Thymus (tissue), 11 donors: ENCODE results near the gene MMP21. TPM values are rescaled to one million over a fixed set of nuclear protein-coding genes. Genes with fewer than 3 reads are reported as not detected.

ENCODE experiments used
- DNase-seq, 9 donors: peaks; one replicate each; pipeline ENCODE4 v3.0.0-alpha.2; 2013; ENCODE audit warnings: low spot score in 9 of 9, low read depth in 6 of 9, missing footprints in 1 of 9
- H3K27ac ChIP-seq, 2 donors: one replicate each; pipeline ENCODE4 v1.5.1; 2013; ENCODE audit warnings: control low read depth in 1 of 2, low read depth in 1 of 2, low read length in 1 of 2, mild to moderate bottlenecking in 1 of 2, moderate library complexity in 1 of 2
- H3K27me3 ChIP-seq, 2 donors: one replicate each; pipeline ENCODE4 v1.5.1; 2013; ENCODE audit warnings: low read length in 1 of 2; ENCODE audit not compliant: control insufficient read depth in 2 of 2, insufficient read depth in 1 of 2
- H3K36me3 ChIP-seq, 2 donors: one replicate each; pipeline ENCODE4 v1.5.1; 2013; ENCODE audit warnings: low read length in 1 of 2, mild to moderate bottlenecking in 1 of 2, moderate library complexity in 1 of 2; ENCODE audit not compliant: control insufficient read depth in 2 of 2, insufficient read depth in 2 of 2
- H3K4me1 ChIP-seq, 2 donors: one replicate each; pipeline ENCODE4 v1.5.1; 2013; ENCODE audit warnings: low read length in 2 of 2; ENCODE audit not compliant: control insufficient read depth in 2 of 2, insufficient read depth in 2 of 2
- H3K4me3 ChIP-seq, 2 donors: one replicate each; pipeline ENCODE4 v1.5.1; 2013; ENCODE audit warnings: low read length in 2 of 2, control low read depth in 1 of 2, mild to moderate bottlenecking in 1 of 2
- H3K9me3 ChIP-seq, 2 donors: one replicate each; pipeline ENCODE4 v1.5.1; 2013; ENCODE audit warnings: low read length in 1 of 2, mild to moderate bottlenecking in 1 of 2; ENCODE audit not compliant: control insufficient read depth in 2 of 2, insufficient read depth in 1 of 2
- WGBS: extraction: QIAGEN DNeasy Blood & Tissue Kit; methylation state at CpG from one replicate; pipeline ENCODE4 v1.1.7; 2013; 5-methylcytosine and 5-hydroxymethylcytosine counted together
- polyA plus RNA-seq: library from polyadenylated mRNA; stranded (reverse); fragments of 200-250 nt; gene quantifications from one replicate; pipeline ENCODE4 v1.2.3, GENCODE V29; 2013
- total RNA-seq: library from RNA; stranded (reverse); fragments of 120-200 nt; gene quantifications from one replicate; pipeline ENCODE4 v1.2.4, GENCODE V29; 2013
- donor health status: healthy.

Gene MMP21
- total and polyA plus RNA-seq, 2 donors = 0.18 TPM; not detected in 1

- 80% methylated on average over 8 of the region's 8 CpGs for WGBS
- Histone ChIP-seq H3K4me3 (no peak overlapping the region), H3K36me3 (peaks cover 24 to 33% of the 10 kb centered on the region in 2 donors)
Measured at GRCh38 chr10:125795637-125796190, 20.1 kb upstream of the MMP21 start.

GRCh38 chr10:125795128-125795527 is 19.5 kb upstream of the MMP21 start:
- Histone ChIP-seq H3K27ac (no peak overlapping the region), H3K27me3 (no peaks in the 10 kb centered on the region), H3K4me3 (no peak overlapping the region), H3K9me3 (no peaks in the 10 kb centered on the region), H3K4me1 (no peaks in the 10 kb centered on the region), H3K36me3 (peaks cover 24 to 31% of the 10 kb centered on the region in 2 donors)
- 99% methylated on average over 2 of the region's 2 CpGs for WGBS
- DNase-seq = no peak

More at GRCh38 chr10:125795637-125796190, 20.1 kb upstream of the MMP21 start:
- H3K27me3 ChIP-seq = no peaks in the 10 kb centered on the region
- no peak overlapping the region for H3K27ac ChIP-seq
- H3K4me1 ChIP-seq = no peaks in the 10 kb centered on the region
- no peak for DNase-seq
- no peaks in the 10 kb centered on the region for H3K9me3 ChIP-seq

GRCh38 chr10:125792342-125793300 is 17.0 kb upstream of the MMP21 start:
- DNase-seq = no peak
- Histone ChIP-seq H3K27ac (no peak overlapping the region), H3K4me1 (no peaks in the 10 kb centered on the region), H3K36me3 (peaks cover 28 to 35% of the 10 kb centered on the region in 2 donors), H3K9me3 (no peaks in the 10 kb centered on the region), H3K27me3 (no peaks in the 10 kb centered on the region), H3K4me3 (no peak overlapping the region)
- WGBS = 95% methylated on average over 14 of the region's 14 CpGs

GRCh38 chr10:125788156-125789034 is 12.8 kb upstream of the MMP21 start:
- 79% methylated on average over 17 of the region's 17 CpGs for WGBS
- no peaks in the 10 kb centered on the region for H3K27me3 ChIP-seq
- H3K9me3 ChIP-seq = no peaks in the 10 kb centered on the region
- no peak overlapping the region for H3K27ac ChIP-seq
- H3K36me3 ChIP-seq = peaks cover 14 to 18% of the 10 kb centered on the region in 2 donors
- no peak for DNase-seq
- H3K4me1 ChIP-seq = no peaks in the 10 kb centered on the region
- no peak overlapping the region for H3K4me3 ChIP-seq

GRCh38 chr10:125785791-125786190 is 10.2 kb upstream of the MMP21 start:
- Histone ChIP-seq H3K4me1 (no peaks in the 10 kb centered on the region), H3K36me3 (peaks cover 7% of the 10 kb centered on the region in 2 donors), H3K27ac (no peak overlapping the region), H3K4me3 (no peak overlapping the region), H3K9me3 (no peaks in the 10 kb centered on the region), H3K27me3 (no peaks in the 10 kb centered on the region)
- DNase-seq = no peak
- WGBS = 76% methylated on average over 9 of the region's 9 CpGs

- no peak for DNase-seq
Measured at GRCh38 chr10:125783957-125784356, 8.3 kb upstream of the MMP21 start.

GRCh38 chr10:125783408-125783807 is 7.8 kb upstream of the MMP21 start:
- no peak for DNase-seq
- Histone ChIP-seq H3K27me3 (no peaks in the 10 kb centered on the region), H3K4me1 (no peaks in the 10 kb centered on the region), H3K36me3 (no peaks in the 10 kb centered on the region), H3K27ac (no peak overlapping the region), H3K9me3 (no peaks in the 10 kb centered on the region), H3K4me3 (no peak overlapping the region)
- WGBS = 96% methylated on average over 7 of the region's 7 CpGs

More at GRCh38 chr10:125783957-125784356, 8.3 kb upstream of the MMP21 start:
- H3K36me3 ChIP-seq = peaks cover 3 to 4% of the 10 kb centered on the region in 2 donors
- H3K4me1 ChIP-seq = no peaks in the 10 kb centered on the region
- H3K4me3 ChIP-seq = no peak overlapping the region
- H3K27me3 ChIP-seq = no peaks in the 10 kb centered on the region
- 68% methylated on average over 6 of the region's 6 CpGs for WGBS
- no peak overlapping the region for H3K27ac ChIP-seq
- H3K9me3 ChIP-seq = no peaks in the 10 kb centered on the region

GRCh38 chr10:125782616-125783015 is 7.0 kb upstream of the MMP21 start:
- Histone ChIP-seq H3K4me1 (no peaks in the 10 kb centered on the region), H3K9me3 (no peaks in the 10 kb centered on the region), H3K27me3 (no peaks in the 10 kb centered on the region), H3K36me3 (no peaks in the 10 kb centered on the region), H3K4me3 (no peak overlapping the region), H3K27ac (no peak overlapping the region)
- DNase-seq = no peak
- 96% methylated on average over 11 of the region's 11 CpGs for WGBS
